ENCODE measurements around the gene SPTBN5. TPM values are rescaled to one million over a fixed set of nuclear protein-coding genes. Genes with fewer than 3 reads are reported as not detected.

SPTBN5 gene
- total RNA-seq, 1 experiment from 2014 or later = 1.2 TPM

- TF ChIP-seq ZBTB43 (CRISPR knock-in tag; IDR thresholded peaks at IDR 0.05) (no peak), ATF1 (CRISPR knock-in tag; IDR thresholded peaks at IDR 0.05) (no peak), JUN (CRISPR knock-in tag; IDR thresholded peaks at IDR 0.05) (no peak), MYBL2 (CRISPR knock-in tag; IDR thresholded peaks at IDR 0.05) (no peak), ETV6 (CRISPR knock-in tag; IDR thresholded peaks at IDR 0.05) (no peak), CREM (CRISPR knock-in tag; IDR thresholded peaks at IDR 0.05) (no peak)
- TF ChIP-seq, protein P1, sequence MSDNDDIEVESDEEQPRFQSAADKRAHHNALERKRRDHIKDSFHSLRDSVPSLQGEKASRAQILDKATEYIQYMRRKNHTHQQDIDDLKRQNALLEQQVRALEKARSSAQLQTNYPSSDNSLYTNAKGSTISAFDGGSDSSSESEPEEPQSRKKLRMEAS (CRISPR knock-in tag; IDR thresholded peaks at IDR 0.05) = no peak
Measured at GRCh38 chr15:41907141-41907540, 13.3 kb upstream of the SPTBN5 start (continued).

DNA sequence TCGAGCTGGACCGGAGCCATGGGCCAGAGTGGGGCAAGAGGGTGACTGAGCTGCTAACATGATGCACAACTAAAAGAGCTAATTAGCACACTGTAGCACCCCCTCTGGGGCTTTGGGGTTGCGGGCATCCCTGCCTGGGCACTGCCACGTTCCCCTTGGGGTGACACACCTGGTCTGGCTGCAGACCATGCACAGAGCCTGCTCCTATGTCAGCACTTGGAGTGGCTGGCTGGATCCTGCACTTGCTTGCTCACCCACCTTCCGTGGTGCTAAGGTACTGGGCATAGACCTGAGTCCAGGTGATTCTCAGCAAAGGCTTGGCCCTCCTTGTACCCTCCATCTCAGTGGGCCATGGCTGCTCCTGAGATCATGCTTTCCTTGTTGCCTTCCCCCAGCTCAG is 12.8 kb upstream of the SPTBN5 start:
- Mint-ChIP-seq H3K9me3 (no peaks in the 10 kb centered on the region), H3K27me3 (ENCODE audit: low read depth) (no peaks in the 10 kb centered on the region), H3K27ac (no peak overlapping the region), H3K36me3 (peaks cover 36% of the 10 kb centered on the region), H3K4me3 (no peak overlapping the region), H3K4me1 (peaks cover 7% of the 10 kb centered on the region)
- POLR2A ChIA-PET = no interaction called here
- CTCF ChIA-PET = no interaction called here
- DNase-seq (ENCODE audit: low spot score) = no peak
- ATAC-seq = no peak
- TF ChIP-seq ELF4 (CRISPR knock-in tag; IDR thresholded peaks at IDR 0.05; ENCODE audit: low read depth) = no peak
- no peak for TF ChIP-seq ZNF219 (CRISPR knock-in tag; IDR thresholded peaks at IDR 0.05; ENCODE audit: borderline replicate concordance)
- TF ChIP-seq ZNF532 (CRISPR knock-in tag; IDR thresholded peaks at IDR 0.05; ENCODE audit: borderline replicate concordance) = no peak
- TF ChIP-seq JAZF1 (CRISPR knock-in tag; IDR thresholded peaks at IDR 0.05) = no peak
- TF ChIP-seq, protein P2, sequence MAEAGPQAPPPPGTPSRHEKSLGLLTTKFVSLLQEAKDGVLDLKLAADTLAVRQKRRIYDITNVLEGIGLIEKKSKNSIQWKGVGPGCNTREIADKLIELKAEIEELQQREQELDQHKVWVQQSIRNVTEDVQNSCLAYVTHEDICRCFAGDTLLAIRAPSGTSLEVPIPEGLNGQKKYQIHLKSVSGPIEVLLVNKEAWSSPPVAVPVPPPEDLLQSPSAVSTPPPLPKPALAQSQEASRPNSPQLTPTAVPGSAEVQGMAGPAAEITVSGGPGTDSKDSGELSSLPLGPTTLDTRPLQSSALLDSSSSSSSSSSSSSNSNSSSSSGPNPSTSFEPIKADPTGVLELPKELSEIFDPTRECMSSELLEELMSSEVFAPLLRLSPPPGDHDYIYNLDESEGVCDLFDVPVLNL (CRISPR knock-in tag; IDR thresholded peaks at IDR 0.05; ENCODE audit: borderline replicate concordance, low read depth) = no peak
- no peak for TF ChIP-seq SOX15 (CRISPR knock-in tag; IDR thresholded peaks at IDR 0.05)
- TF ChIP-seq MYBL2 (CRISPR knock-in tag; IDR thresholded peaks at IDR 0.05) = no peak
- no peak for TF ChIP-seq ZNF232 (CRISPR knock-in tag; IDR thresholded peaks at IDR 0.05)
- TF ChIP-seq AR (CRISPR knock-in tag; IDR thresholded peaks at IDR 0.05) = no peak
- TF ChIP-seq, protein P3, sequence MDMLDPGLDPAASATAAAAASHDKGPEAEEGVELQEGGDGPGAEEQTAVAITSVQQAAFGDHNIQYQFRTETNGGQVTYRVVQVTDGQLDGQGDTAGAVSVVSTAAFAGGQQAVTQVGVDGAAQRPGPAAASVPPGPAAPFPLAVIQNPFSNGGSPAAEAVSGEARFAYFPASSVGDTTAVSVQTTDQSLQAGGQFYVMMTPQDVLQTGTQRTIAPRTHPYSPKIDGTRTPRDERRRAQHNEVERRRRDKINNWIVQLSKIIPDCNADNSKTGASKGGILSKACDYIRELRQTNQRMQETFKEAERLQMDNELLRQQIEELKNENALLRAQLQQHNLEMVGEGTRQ (CRISPR knock-in tag; IDR thresholded peaks at IDR 0.05) = no peak
- TF ChIP-seq MLX (CRISPR knock-in tag; IDR thresholded peaks at IDR 0.05) = no peak
- no peak for TF ChIP-seq PRDM15 (CRISPR knock-in tag; IDR thresholded peaks at IDR 0.05)
- TF ChIP-seq E2F1 (CRISPR knock-in tag; IDR thresholded peaks at IDR 0.05) = no peak
